LNCaP clone FGC (cell line): ENCODE data around the gene PRAC1.

ENCODE experiments used
- DNase-seq: peaks from one replicate; pipeline ENCODE4 v3.0.0-alpha.2; 2011; ENCODE audit warnings: low read depth
- H3K4me3 ChIP-seq: 2 replicates; pipeline ENCODE4 v1.5.1; 2011; ENCODE audit warnings: mild to moderate bottlenecking, low read depth, low read length, control low read depth
- TF ChIP-seq, protein P1 (sequence below): IDR thresholded peaks from 2 replicates; pipeline ENCODE4 v1.5.1; 2012; ENCODE audit warnings: mild to moderate bottlenecking; ENCODE audit not compliant: control insufficient read depth, insufficient read depth; ENCODE audit errors: extremely low read depth

PRAC1 gene

DNA sequence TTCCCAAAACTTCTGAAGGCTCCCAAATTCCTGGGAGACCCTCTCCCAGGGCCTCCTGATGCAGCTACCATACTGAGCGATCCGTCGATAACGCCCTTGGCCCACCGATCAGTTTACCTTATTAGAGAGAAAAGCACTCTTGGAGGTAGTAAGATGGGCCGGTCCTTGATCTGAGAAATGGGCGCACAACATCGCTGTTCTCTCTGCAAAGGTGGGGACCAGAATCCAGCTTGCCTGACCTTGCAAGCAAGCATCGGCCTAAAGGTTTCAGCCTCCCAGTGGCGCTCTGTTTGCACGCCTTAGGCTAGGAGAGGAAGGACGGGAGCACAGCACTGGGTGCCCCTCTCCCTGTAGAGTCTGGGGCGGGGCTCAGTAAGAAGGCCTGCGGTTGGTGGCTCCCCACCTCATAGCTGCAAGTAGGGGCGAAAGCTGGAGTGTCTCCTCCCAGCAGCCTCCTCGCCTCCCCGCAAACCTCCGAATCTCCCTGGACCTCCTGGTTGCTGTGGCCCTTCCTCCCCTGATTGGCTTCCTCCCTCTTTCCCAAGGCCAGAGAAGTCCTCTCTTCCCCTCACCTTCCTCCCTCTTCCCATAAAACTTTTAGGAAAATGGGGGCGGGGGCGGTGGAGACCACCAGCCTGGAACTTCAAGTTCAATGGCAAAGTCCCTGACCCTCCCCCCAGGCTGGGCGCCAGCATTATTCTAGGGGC is at the start of gene PRAC1:
TSS of gene PRAC1 (minus strand) at position 318 of the 707 bp plus-strand sequence. CDS start at position 192, 126 bp downstream.
- DNase-seq, result peak; percentile 80
- H3K4me3 ChIP-seq, result peak within 1 kb of the TSS; percentile 91
- TF ChIP-seq, protein P1, sequence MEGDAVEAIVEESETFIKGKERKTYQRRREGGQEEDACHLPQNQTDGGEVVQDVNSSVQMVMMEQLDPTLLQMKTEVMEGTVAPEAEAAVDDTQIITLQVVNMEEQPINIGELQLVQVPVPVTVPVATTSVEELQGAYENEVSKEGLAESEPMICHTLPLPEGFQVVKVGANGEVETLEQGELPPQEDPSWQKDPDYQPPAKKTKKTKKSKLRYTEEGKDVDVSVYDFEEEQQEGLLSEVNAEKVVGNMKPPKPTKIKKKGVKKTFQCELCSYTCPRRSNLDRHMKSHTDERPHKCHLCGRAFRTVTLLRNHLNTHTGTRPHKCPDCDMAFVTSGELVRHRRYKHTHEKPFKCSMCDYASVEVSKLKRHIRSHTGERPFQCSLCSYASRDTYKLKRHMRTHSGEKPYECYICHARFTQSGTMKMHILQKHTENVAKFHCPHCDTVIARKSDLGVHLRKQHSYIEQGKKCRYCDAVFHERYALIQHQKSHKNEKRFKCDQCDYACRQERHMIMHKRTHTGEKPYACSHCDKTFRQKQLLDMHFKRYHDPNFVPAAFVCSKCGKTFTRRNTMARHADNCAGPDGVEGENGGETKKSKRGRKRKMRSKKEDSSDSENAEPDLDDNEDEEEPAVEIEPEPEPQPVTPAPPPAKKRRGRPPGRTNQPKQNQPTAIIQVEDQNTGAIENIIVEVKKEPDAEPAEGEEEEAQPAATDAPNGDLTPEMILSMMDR, result peak; percentile 31; the same call in 1 of the 2 replicates

- no peak overlapping the region for H3K4me3 ChIP-seq
- TF ChIP-seq, protein P1, result no peak
- DNase-seq, result no peak
Measured at GRCh38 chr17:48770954-48771353, 48.6 kb upstream of the PRAC1 start.

DNA sequence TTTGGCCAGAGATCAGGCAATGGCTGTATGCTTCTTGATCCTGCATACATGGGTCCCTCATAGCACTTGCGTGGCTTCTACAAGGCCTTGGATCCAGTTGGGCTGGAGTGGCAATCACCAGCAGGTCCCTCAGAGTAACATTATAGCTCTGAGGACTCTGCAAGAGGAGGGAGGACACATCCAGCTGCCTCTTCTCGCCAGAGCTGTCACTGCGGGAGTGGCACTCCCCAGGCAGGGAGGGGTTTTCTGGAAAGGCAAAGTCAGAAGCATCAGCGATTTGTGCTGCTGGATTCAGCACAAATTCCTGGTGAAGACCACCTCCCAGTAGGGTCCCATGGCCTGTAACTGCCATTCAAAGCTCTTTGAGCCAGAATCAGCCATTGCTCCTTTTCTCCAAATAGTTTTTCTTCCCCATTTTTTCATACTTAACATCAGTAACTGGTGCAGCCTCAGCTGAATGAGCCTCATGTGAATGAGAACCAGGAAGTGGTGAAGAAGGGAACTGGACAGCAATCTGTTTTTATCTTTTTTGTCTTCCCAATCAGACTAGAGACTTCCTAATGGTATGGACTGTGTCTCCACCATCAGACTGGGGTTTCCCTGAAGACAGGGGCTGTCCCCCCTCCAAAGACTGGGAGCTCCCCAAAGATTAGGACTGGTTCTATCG is 46.8 kb upstream of the PRAC1 start:
- no peak for DNase-seq
- H3K4me3 ChIP-seq, result no peak overlapping the region
- TF ChIP-seq, protein P1, result no peak

- DNase-seq, result no peak
- H3K4me3 ChIP-seq, result no peak overlapping the region
- TF ChIP-seq, protein P1, result no peak
Measured at GRCh38 chr17:48767263-48767774, 45.0 kb upstream of the PRAC1 start.

- TF ChIP-seq, protein P1, result no peak
- no peak overlapping the region for H3K4me3 ChIP-seq
- DNase-seq, result no peak
Measured at GRCh38 chr17:48761114-48761513, 38.8 kb upstream of the PRAC1 start.

DNA sequence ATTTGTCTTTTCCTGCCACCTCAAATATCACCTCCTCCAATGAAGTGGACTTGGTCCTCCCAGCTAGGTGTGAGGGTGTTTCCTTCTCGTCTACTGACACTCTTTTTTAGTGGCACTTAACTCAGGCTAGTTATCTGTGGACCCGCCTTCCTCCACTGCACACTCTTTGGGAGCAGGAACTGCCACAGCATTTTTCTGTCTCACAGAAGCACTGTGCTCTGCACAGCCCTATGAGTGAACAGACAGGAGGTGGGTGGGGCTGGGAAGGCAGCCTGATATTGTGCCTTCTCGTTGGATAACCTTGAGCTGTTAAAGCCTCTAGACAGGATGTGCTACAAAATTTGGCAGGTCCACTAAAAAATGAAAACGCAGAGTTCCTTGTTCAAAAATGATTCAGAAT is 38.1 kb upstream of the PRAC1 start:
- peak; percentile 83 for DNase-seq
- H3K4me3 ChIP-seq, result no peak overlapping the region
- TF ChIP-seq, protein P1, result no peak

GRCh38 chr17:48759288-48759687 is 37.0 kb upstream of the PRAC1 start:
- no peak overlapping the region for H3K4me3 ChIP-seq
- TF ChIP-seq, protein P1, result no peak
- DNase-seq, result peak; percentile 79
